ENCODE data around the gene CRACDL.

- no peak for TF ChIP-seq CTCF (IDR thresholded peaks at IDR 0.05; ENCODE audit: low read depth, low read length)
- TF ChIP-seq EZH2phosphoT487 (IDR thresholded peaks at IDR 0.05; ENCODE audit: low read depth): no peak
Observed at GRCh38 chr2:98883780-98884211, 52.2 kb downstream of the CRACDL start.
